Fibroblast of villous mesenchyme (primary cell): ENCODE data around the gene TALDO1. TPM values are rescaled to one million over a fixed set of nuclear protein-coding genes. Genes with fewer than 3 reads are reported as not detected.

ENCODE experiments used
- DNase-seq: peaks from one replicate; pipeline ENCODE4 v3.0.0-alpha.2; 2010; ENCODE audit warnings: low read depth
- H3K4me3 ChIP-seq: 2 replicates; pipeline ENCODE4 v1.5.1; 2011; ENCODE audit warnings: low read depth, mild to moderate bottlenecking, low read length
- CTCF ChIP-seq: IDR thresholded peaks from 2 replicates; pipeline ENCODE4 v1.5.1; 2012; ENCODE audit warnings: low read depth, mild to moderate bottlenecking, low read length; ENCODE audit not compliant: insufficient read depth
- total RNA-seq: library from RNA; depleted of rRNA; stranded (reverse); fragments of >200 nt; gene quantifications from 2 replicates; pipeline ENCODE4 v1.2.3, GENCODE V29; 2012

Gene TALDO1
- total RNA-seq, 1 donor: 148 TPM

GRCh38 chr11:762421-763072 is 15.3 kb downstream of the TALDO1 start:
- H3K4me3 ChIP-seq: no peak overlapping the region
- peak; percentile 75 for DNase-seq
- TF ChIP-seq CTCF: peak; percentile 31

GRCh38 chr11:763073-763463 is 15.8 kb downstream of the TALDO1 start:
- TF ChIP-seq CTCF: no peak
- no peak overlapping the region for H3K4me3 ChIP-seq
- no peak for DNase-seq

- TF ChIP-seq CTCF: no peak
- H3K4me3 ChIP-seq: no peak overlapping the region
- no peak for DNase-seq
These were observed 16.5 kb downstream of the TALDO1 start for GRCh38 chr11:763549-764321.

GRCh38 chr11:764322-765024 is 17.2 kb downstream of the TALDO1 start:
- H3K4me3 ChIP-seq: no peak overlapping the region
- no peak for DNase-seq
- TF ChIP-seq CTCF: no peak

- TF ChIP-seq CTCF: peak; percentile 47
- no peak overlapping the region for H3K4me3 ChIP-seq
- DNase-seq: peak; percentile 47
These were observed 17.9 kb downstream of the TALDO1 start for GRCh38 chr11:765025-765801.

- no peak for DNase-seq
- H3K4me3 ChIP-seq: no peak overlapping the region
- no peak for TF ChIP-seq CTCF
These were observed 18.5 kb downstream of the TALDO1 start for GRCh38 chr11:765802-766091.
